Measurements from ENCODE around the gene ZNF268.

DNA sequence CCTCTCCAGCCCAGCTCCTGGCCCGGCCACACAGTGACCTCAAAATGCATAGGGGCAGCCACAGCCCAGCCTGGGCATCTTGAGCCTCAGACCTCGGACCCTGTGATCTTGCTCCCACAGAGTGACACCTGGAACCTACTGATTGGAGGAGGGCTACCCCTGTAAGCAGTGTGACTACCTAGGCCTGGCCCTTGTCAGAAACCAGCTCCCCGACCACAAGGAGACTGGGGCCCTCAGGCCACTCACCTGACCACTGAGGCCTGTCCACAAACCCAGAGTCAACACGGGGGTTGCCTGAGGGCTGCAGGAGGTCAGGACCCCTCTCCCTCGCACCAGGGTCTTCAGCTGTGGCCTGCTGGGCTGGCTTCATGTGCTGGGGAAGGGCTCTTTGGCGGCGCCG, 45.4 kb downstream of the ZNF268 start:
- TF ChIP-seq, protein P1, sequence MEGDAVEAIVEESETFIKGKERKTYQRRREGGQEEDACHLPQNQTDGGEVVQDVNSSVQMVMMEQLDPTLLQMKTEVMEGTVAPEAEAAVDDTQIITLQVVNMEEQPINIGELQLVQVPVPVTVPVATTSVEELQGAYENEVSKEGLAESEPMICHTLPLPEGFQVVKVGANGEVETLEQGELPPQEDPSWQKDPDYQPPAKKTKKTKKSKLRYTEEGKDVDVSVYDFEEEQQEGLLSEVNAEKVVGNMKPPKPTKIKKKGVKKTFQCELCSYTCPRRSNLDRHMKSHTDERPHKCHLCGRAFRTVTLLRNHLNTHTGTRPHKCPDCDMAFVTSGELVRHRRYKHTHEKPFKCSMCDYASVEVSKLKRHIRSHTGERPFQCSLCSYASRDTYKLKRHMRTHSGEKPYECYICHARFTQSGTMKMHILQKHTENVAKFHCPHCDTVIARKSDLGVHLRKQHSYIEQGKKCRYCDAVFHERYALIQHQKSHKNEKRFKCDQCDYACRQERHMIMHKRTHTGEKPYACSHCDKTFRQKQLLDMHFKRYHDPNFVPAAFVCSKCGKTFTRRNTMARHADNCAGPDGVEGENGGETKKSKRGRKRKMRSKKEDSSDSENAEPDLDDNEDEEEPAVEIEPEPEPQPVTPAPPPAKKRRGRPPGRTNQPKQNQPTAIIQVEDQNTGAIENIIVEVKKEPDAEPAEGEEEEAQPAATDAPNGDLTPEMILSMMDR (IDR thresholded peaks at IDR 0.05): no peak
- TF ChIP-seq POLR2A (IDR thresholded peaks at IDR 0.05): no peak
